Heart left ventricle (tissue), 16 donors: ENCODE results near the gene MRTO4. TPM values are rescaled to one million over a fixed set of nuclear protein-coding genes. Genes with fewer than 3 reads are reported as not detected.
A peak's percentile ranks its signal among the peaks of the same experiment; 100 is the strongest.

ENCODE experiments used
- ATAC-seq, 4 donors: fragments of 200-7000 bp; cut with Tn5 transposase; one replicate each; pipeline ENCODE4 v1.9.1; 2020 to 2022; ENCODE audit warnings: moderate library complexity in 4 of 4, mild to moderate bottlenecking in 3 of 4, moderate number of reproducible peaks in 1 of 4
- DNase-seq, 5 donors: peaks; one replicate each; pipeline ENCODE4 v3.0.0-alpha.2; 2020
- H3K27ac ChIP-seq, 12 donors: fragments of 200-600 bp; sonication (generic) in 4 of 12; one replicate each; pipeline versions ENCODE4 v1.5.0 to v1.8.0; 2016 to 2022; ENCODE audit warnings: mild to moderate bottlenecking in 2 of 12
- H3K27me3 ChIP-seq, 9 donors: fragments of 200-600 bp; sonication (generic) in 2 of 9; one replicate each; pipeline versions ENCODE4 v1.5.1 to v1.8.0; 2016 to 2022; ENCODE audit warnings: mild to moderate bottlenecking in 3 of 9
- H3K36me3 ChIP-seq, 9 donors: fragments of 200-600 bp; sonication (generic) in 2 of 9; one replicate each; pipeline versions ENCODE4 v1.5.0 to v1.8.0; 2018 to 2022; ENCODE audit warnings: mild to moderate bottlenecking in 2 of 9
- H3K4me1 ChIP-seq, 12 donors: fragments of 200-600 bp; sonication (generic) in 4 of 12; one replicate each; pipeline versions ENCODE4 v1.5.0 to v1.8.0; 2016 to 2022; ENCODE audit warnings: mild to moderate bottlenecking in 3 of 12
- H3K4me3 ChIP-seq, 12 donors: fragments of 200-600 bp; sonication (generic) in 4 of 12; one replicate each; pipeline versions ENCODE4 v1.5.0 to v1.8.0; 2017 to 2022; ENCODE audit warnings: mild to moderate bottlenecking in 9 of 12, moderate library complexity in 4 of 12
- H3K9me3 ChIP-seq, 12 donors: fragments of 200-600 bp; sonication (generic) in 4 of 12; one replicate each; pipeline versions ENCODE4 v1.5.0 to v1.8.0; 2016 to 2022; ENCODE audit warnings: mild to moderate bottlenecking in 1 of 12
- CTCF ChIP-seq, 12 donors: fragments of 200-600 bp; sonication (generic) in 4 of 12; IDR thresholded peaks; one replicate each; pipeline versions ENCODE4 v1.5.0 to v1.8.0; 2018 to 2022; ENCODE audit warnings: antibody characterized with exemption in 12 of 12, mild to moderate bottlenecking in 5 of 12
- POLR2A ChIP-seq, 2 donors: fragments of 450-650 bp; IDR thresholded peaks; one replicate each; pipeline ENCODE4 v1.6.1; 2017; ENCODE audit warnings: antibody characterized with exemption in 2 of 2, mild to moderate bottlenecking in 2 of 2, moderate library complexity in 2 of 2
- WGBS, 4 donors: extraction: QIAGEN DNeasy Blood & Tissue Kit in 2 of 4; methylation state at CpG; one replicate each; pipeline versions ENCODE4 v1.1.5 to v1.1.7; 2013 to 2018; 5-methylcytosine and 5-hydroxymethylcytosine counted together
- intact Hi-C, 10 donors: fragments of 100-400 bp; cut with DNase I; formaldehyde crosslinking; loops; one replicate each; pipeline versions ENCODE4 v1.11.1 to v1.14.2; 2022
- polyA plus RNA-seq, 2 donors: library from polyadenylated mRNA; stranded (reverse); fragments of 200-250 nt; gene quantifications; one replicate each; pipeline ENCODE4 v1.2.3, GENCODE V29; 2013
- total RNA-seq, 9 donors: library from RNA; depleted of rRNA in 2 of 9; stranded (reverse); fragments of >200 nt in 2 of 9; fragmentation: NEBNext Ultra II Directional in 3 of 9; extraction: Animal tissue kit (Norgen Biotek cat#: 25700) in 3 of 9; gene quantifications; one replicate each; pipeline versions ENCODE4 v1.1.0 to v1.2.4, GENCODE V29; 2016 to 2023
- donor health status: ischemic (EF 13 %, LVEDD 7.1; RV severe dilation, severe dysfunction).
- donor health status: healthy with polysubstance abuse.
- donor health status: DM: no; HTN: yes; CAD: no.
- donor health status: DM: no; HTN: no; CAD: no.
- donor health status: ischemic (EF 25% LVEDD 6.9; RV normal size, moderate dysfunction).
- donor health status: ischemic (EF 25% LVEDD 5.7; RV mildly dilated, moderate dysfunction).
- donor health status: healthy.
- donor health status: DM: yes; HTN: yes; CAD: no.
- donor health status: ischemic (EF 35%, LVEDD 5.7; RV mildly dilated, moderate dysfunction).
- donor health status: nonischemic (EF 11% LVEDD 7.7; RV severe dilation, severe dysfunction).
- donor health status: DM: yes; HTN: yes; CAD: no.
- donor health status: PGD.
- donor health status: ischemic (EF 29% LVEDD 5.4; RV normal size, mild dysfunction).
- donor health status: nonischemic (EF 23%, LVEDD 6.1; RV moderate dilation, normal function).

The MRTO4 gene
- total and polyA plus RNA-seq, 11 donors, result 8.3 to 56.3 (median 14.9) TPM

DNA sequence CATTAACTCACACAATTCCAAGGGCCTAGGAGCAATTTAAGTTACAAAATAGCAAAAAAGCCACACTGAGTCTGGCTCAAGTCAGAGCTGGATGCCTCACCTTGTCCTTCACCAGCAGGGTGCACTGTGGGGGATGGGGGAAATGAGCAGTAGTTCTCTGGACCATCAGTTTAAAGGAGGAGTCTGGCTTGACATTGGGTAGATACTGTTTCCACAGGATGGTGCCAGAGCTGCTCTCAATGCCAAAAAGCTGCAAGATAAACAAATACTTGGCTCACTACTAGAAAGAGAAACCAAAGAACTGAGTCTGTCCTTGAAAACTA, 19.1 kb upstream of the MRTO4 start:
- peak overlapping the region in 8 of 12 donors; percentile 31 to 79 (median 52) for H3K27ac ChIP-seq
- no peak for TF ChIP-seq POLR2A (IDR thresholded peaks at IDR 0.05)
- peak in 3 of 12 donors; percentile 22 to 38 (median 22) for TF ChIP-seq CTCF (IDR thresholded peaks at IDR 0.05)
- peaks cover 2 to 100% (median 93%) of the 10 kb centered on the region in 9 donors for H3K36me3 ChIP-seq
- no peaks in the 10 kb centered on the region for H3K9me3 ChIP-seq
- ATAC-seq (peak; percentile 82 to 93 (median 92)), DNase-seq (peak in 4 of 5 donors; percentile 39 to 72 (median 56))
- intact Hi-C loops, result loop anchor here in 1 of 10 donors (10.0 kb wide), 1 partner anchor 348 kb away; no protein-coding TSS in a partner anchor
- no peak overlapping the region for H3K4me3 ChIP-seq
- H3K27me3 ChIP-seq, result no peaks in the 10 kb centered on the region
- peaks cover 0 to 23% (median 9%) of the 10 kb centered on the region in 12 donors for H3K4me1 ChIP-seq

DNA sequence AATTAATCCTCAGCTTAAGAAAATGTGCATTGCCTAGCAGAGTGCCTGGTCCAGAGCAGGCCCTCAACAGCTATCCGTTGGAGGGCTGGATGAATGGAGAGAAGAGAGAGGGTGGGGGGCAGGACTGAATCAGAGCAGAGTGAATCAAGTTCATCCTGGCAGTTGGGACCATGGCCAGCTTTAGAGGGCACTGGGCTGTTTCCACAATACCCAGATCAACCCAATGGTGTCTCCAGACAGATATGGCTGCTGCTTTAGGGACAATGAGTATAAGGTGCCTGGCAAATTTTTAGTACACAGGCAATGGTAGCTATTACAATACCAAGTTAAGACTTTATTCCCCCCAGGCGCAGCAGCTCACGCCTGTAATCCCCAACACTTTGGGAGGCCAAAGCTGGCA, 17.4 kb upstream of the MRTO4 start:
- Histone ChIP-seq H3K4me1 (peaks cover 0 to 23% (median 9%) of the 10 kb centered on the region in 12 donors), H3K4me3 (no peak overlapping the region), H3K36me3 (peaks cover 2 to 100% (median 96%) of the 10 kb centered on the region in 9 donors), H3K9me3 (no peaks in the 10 kb centered on the region), H3K27ac (peak overlapping the region in 2 of 12 donors; percentile 15 to 77), H3K27me3 (no peaks in the 10 kb centered on the region)
- no peak for DNase-seq
- intact Hi-C loops, result loop anchor here in 1 of 10 donors (10.0 kb wide), 1 partner anchor 349 kb away; no protein-coding TSS in a partner anchor
- TF ChIP-seq POLR2A (IDR thresholded peaks at IDR 0.05), result no peak
- ATAC-seq, result peak in 3 of 4 donors; percentile 32 to 62 (median 37)
- WGBS, 4 donors, result 86 to 98% (median 90%) methylated on average over 3 of the region's 3 CpGs

GRCh38 chr1:19239876-19240275, 11.7 kb upstream of the MRTO4 start:
- H3K4me1 ChIP-seq, result peaks cover 0 to 6% (median 0%) of the 10 kb centered on the region in 12 donors
- H3K27ac ChIP-seq, result no peak overlapping the region
- DNase-seq, result no peak
- 75 to 87% (median 80%) methylated on average over 7 of the region's 7 CpGs for WGBS, 4 donors
- peaks cover 2 to 99% (median 96%) of the 10 kb centered on the region in 9 donors for H3K36me3 ChIP-seq
- no peak for ATAC-seq
- no peak overlapping the region for H3K4me3 ChIP-seq
- no peaks in the 10 kb centered on the region for H3K9me3 ChIP-seq
- TF ChIP-seq CTCF (IDR thresholded peaks at IDR 0.05) (no peak), POLR2A (IDR thresholded peaks at IDR 0.05) (no peak)
- H3K27me3 ChIP-seq, result no peaks in the 10 kb centered on the region
- intact Hi-C loops, result loop anchor here in 9 of 10 donors (2.0 to 10.0 kb wide), 7 partner anchors 33 to 415 kb away; no protein-coding TSS in a partner anchor

DNA sequence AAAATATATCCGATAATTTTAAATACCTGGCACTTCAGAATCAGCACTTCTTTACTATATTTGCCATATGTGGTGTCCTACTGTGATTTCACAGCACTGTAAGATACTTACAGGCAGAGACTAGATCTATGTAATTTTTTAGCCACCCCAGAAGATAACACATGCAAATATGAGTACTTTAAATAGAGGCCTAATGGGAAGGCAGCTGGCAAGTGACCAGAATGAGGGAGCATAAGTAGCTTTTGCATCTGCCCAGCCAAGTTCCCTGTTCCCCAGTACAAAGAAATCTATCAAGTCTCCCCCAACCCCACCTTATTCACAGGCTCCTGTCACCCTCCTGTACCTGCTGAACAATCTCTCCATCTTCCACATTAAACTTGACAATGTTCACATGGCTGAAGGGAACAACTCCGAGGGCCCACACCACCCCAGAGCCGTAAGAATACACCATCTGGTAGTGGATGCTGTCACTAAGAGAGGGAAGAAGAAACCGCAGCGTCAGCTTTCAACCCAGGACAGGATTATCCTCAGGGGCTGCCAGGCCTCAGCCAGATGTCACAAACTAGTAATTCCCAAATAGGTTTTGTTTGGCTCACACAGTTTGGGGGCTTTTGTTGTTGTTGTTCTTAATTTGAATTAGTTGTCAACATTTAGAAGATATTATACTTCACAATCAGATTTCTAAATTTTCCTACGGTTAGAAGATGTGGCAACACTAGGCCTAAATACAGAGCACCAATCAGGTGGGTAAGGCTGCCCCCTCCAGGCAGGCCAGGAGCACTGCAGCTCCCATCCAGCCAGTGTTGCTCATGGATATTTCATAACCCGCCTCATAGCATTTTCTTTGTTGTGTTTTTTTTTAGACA, 10.7 kb upstream of the MRTO4 start:
- H3K27ac ChIP-seq, result no peak overlapping the region
- intact Hi-C loops, result loop anchor here in 9 of 10 donors (1.0 to 10.0 kb wide), 7 partner anchors 34 to 414 kb away; no protein-coding TSS in a partner anchor
- H3K4me1 ChIP-seq, result peaks cover 0 to 6% (median 0%) of the 10 kb centered on the region in 12 donors

More for the DNA sequence above, 10.7 kb upstream of the MRTO4 start:
- TF ChIP-seq CTCF (IDR thresholded peaks at IDR 0.05), result peak; percentile 85 to 99 (median 96)
- TF ChIP-seq POLR2A (IDR thresholded peaks at IDR 0.05), result no peak
- H3K9me3 ChIP-seq, result no peaks in the 10 kb centered on the region
- peaks cover 0 to 91% (median 89%) of the 10 kb centered on the region in 9 donors for H3K36me3 ChIP-seq
- H3K27me3 ChIP-seq, result no peaks in the 10 kb centered on the region
- no peak overlapping the region for H3K4me3 ChIP-seq
- 63 to 72% (median 64%) methylated on average over 7 of the region's 7 CpGs for WGBS, 4 donors
- DNase-seq (peak in 4 of 5 donors; percentile 44 to 67 (median 58)), ATAC-seq (peak; percentile 75 to 93 (median 92))
